ENCODE data around the gene POU2F1.

DNA sequence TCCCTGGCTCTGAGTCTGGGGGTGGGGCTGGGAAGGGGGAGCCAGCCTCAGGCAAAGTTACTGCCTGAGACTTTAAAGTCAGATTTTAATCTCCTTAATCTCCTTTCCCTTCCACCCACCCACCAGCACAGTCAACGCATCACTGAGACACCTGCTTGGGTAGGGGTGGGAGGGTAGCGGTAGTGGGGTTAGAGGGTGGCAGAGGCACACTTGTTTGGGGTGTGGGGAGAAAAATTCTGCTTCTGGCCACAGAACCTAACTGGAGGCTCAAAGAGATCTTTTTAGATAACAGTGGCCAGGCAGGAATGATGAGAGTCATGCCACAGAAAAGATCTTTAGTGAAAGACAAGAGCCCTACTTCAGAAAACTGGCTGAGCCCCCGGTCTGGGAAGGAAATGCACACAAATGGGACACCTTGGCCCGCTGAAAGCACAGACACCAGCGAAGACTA, 253.5 kb downstream of the POU2F1 start:
- TF ChIP-seq, protein P1, sequence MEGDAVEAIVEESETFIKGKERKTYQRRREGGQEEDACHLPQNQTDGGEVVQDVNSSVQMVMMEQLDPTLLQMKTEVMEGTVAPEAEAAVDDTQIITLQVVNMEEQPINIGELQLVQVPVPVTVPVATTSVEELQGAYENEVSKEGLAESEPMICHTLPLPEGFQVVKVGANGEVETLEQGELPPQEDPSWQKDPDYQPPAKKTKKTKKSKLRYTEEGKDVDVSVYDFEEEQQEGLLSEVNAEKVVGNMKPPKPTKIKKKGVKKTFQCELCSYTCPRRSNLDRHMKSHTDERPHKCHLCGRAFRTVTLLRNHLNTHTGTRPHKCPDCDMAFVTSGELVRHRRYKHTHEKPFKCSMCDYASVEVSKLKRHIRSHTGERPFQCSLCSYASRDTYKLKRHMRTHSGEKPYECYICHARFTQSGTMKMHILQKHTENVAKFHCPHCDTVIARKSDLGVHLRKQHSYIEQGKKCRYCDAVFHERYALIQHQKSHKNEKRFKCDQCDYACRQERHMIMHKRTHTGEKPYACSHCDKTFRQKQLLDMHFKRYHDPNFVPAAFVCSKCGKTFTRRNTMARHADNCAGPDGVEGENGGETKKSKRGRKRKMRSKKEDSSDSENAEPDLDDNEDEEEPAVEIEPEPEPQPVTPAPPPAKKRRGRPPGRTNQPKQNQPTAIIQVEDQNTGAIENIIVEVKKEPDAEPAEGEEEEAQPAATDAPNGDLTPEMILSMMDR (IDR thresholded peaks at IDR 0.05), result no peak
- TF ChIP-seq POLR2A (IDR thresholded peaks at IDR 0.05), result no peak
